GM12891 (cell line): ENCODE results near the gene CFDP1.

Experiments
- POLR2A ChIP-seq: IDR thresholded peaks from 2 replicates; pipeline ENCODE4 v1.6.1; 2011; ENCODE audit warnings: low read depth, low read length, control low read depth
- TAF1 ChIP-seq: IDR thresholded peaks from 2 replicates; pipeline ENCODE4 v1.6.1; 2011; ENCODE audit warnings: low read depth, low read length, control low read depth

- TF ChIP-seq POLR2A (no peak), TAF1 (no peak)
Observed at GRCh38 chr16:75432828-75433731, at the start of gene CFDP1.
